HG03135 (cell line): Measurements from ENCODE around the gene MS4A6E.
"Not testable (repeated sequence)": the region's sequence is repeated elsewhere in the genome, so short reads cannot be mapped to it uniquely, and the experiment has no call there.

Source experiments
- ATAC-seq: cut with Tn5 transposase; IDR thresholded peaks from one replicate; pipeline ENCODE4 v1.9.1; 2021; ENCODE audit warnings: mild to moderate bottlenecking, moderate library complexity; ENCODE audit not compliant: unreplicated experiment

The MS4A6E gene, protein sequence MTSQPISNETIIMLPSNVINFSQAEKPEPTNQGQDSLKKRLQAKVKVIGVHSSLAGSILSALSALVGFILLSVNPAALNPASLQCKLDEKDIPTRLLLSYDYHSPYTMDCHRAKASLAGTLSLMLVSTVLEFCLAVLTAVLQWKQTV

DNA sequence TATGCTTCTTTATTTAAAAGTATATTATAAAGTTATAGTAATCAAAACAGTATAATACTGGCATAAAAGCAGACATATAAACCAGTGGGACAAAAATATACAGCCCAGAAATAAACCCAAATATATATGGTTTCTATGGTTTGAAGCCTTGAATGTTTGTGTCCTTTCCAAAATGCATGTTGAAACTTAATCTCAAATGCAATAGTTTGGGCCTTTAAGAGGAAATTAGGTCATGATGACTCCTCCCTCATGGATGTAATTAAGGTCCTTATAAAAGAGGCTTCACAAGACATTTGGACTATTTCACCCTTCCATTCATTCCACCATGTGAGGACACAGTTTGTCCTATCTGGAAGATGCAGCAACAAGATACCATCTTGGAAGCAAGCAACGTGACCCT is at the start of gene MS4A6E:
Gene MS4A6E, plus strand, starts transcription at position 301 of the 400 bp plus-strand sequence. CDS start 7,641 bp downstream, outside the sequence.
- ATAC-seq = no peak

DNA sequence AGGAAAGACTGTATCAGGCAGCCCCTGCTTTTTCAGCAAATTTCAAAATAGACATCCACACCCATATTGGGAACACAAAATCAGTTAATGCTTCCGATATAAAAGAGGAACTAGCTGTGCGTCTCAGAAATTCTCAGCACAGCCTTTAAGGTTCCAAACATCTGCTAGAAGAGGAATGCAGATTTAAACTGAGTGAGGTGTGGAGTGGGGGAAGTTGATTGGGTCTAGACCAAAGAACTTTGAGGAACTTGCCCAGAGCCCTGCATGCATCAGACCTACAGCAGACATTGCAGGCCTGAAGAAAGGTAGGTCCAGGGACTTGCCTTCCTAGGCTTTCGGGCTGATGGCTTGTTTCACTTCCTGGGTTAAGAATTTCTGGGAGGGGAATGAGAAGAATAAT is 46.6 kb upstream of the MS4A6E start, which contains the start of gene MS4A4A:
Gene MS4A4A, plus strand, starts transcription at position 255 of the 400 bp plus-strand sequence. Its CDS starts 10 bp downstream, at position 265.
- ATAC-seq = no peak

DNA sequence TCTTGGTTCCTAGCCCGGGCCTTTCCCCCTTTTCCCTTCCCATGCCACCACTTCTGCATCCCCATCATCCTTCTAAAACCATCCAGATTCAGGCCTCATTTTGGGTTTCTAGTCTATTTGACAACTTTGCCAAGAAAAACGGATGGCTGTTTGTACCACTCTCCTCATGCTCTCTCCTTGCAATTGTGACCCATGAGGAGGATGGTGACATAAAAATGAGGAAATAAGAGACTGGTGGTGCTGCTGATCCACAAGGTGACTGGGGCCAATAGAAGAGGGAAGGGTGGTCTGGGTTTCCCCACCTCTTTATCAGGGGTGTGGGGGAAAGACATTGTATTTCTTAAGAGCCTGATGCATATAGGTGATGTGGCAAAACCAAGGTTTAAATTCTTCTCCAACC is 45.6 kb upstream of the MS4A6E start:
- no peak for ATAC-seq

DNA sequence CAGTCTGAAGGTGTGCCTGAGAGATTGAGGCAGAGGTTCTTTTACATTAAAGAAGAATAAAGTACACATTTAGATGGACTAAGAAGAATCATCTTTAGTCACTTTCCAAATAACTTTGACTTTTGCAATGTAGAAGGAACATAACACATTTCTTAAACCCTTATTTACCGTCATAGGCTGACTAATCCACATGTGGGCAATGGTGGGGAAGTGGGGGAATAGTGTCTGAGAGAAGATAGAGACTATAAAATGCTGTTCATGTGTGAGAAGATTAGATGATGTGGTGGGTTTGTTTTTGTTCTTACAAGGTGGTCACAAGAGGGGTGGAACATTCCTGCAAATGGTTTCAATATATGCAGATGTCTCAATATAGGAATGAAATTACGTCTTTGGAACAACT is 44.8 kb upstream of the MS4A6E start:
- no peak for ATAC-seq

DNA sequence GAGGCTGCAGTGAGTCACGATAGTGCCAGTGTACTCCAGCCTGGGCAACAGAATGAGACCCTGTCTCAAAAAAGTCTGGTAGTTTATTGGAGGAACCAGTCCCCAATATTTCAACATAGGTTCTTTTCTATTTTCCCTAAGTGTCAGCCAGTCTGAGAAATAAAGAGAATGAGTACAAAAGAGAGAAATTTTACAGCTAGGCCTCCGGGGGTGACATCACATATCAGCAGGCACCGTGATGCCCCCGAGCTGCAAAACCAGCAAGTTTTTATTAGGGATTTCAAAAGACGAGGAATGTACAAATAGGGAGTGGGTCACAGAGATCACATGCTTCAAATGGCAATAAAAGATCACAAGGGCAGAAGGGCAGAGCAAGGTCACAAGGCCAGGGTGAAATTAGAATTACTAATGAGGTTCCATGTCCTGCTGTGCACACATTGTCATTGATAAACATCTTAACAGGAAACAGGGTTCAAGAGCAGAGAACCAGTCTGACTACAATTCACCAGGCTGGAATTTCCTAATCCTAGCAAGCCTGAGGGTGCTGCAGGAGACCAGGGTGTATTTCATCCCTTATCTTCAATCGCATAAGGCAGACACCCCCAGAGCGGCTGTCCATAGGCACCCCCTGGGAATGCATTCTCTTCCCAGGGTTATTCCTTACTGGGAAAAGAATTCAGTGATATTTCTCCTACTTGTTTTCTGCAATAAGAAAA is 41.5 kb upstream of the MS4A6E start:
- not testable (repeated sequence) for ATAC-seq

DNA sequence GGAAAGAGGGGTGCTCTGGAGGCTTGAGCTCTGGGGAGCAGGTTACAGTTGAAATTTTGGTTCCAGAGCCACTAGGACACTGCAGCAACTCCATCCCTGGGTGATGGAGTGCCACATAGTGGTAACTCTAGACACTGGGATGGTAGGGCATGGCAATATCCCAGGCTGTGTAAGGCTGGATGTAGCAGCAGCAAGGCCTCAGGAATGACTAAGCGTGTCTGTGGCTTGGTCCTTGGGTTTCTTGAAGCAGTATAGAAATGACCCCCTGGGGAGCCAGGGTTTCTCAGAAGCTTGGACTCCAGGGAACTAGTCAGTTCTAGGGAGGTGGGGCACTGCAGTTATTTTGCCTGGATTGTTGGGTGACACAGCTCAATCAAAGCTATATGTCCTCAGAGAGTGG is 38.5 kb upstream of the MS4A6E start:
- ATAC-seq = no peak

DNA sequence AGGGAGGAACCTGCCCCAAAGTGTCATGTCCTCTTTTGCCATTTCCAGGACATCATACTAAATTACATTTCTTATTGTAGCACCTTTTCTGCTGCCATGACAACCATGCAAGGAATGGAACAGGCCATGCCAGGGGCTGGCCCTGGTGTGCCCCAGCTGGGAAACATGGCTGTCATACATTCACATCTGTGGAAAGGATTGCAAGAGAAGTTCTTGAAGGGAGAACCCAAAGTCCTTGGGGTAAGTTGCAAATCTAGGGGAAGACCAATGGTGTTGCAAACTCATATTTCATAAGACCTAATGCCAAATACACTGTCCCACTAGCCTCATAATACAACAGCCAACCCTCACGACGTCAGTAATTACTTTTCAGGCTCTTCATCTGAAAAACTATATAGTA is 34.9 kb upstream of the MS4A6E start:
- no peak for ATAC-seq

DNA sequence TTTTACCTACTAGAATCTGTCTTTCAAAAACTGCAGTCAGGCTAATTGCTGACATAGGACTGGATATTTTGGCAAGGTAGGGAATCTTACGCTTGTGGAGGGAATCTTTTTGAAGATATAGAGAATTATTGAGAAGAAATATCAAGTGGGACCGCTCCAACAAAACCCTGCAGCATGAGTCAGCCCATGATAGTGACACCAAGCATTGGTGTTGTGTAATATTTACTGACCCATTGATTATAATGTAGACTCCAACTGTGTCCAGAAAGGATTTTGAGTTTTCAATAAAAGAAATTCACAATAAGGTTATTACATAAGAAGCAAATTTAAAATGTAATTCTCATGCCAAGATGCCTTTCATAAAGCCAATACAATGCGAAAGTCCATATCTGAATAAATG is 25.9 kb upstream of the MS4A6E start:
- ATAC-seq = no peak

DNA sequence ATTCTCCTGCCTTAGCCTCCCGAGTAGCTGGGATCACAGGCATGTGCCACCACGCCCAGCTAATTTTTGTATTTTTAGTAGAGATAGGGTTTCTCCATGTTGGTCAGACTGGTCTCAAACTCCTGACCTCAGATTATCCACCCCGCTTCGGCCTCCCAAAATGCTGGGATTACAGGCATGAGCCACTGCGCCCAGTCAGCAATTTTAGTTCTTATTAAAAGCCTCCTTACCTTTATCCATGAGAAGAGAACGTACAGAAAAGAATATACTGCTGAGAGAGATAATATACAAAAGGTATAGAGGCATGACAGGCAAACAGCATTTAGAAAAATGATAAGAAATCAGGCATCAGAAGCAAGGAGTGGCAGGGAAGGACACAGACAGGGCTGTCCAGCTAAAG is 25.2 kb upstream of the MS4A6E start:
- not testable (repeated sequence) for ATAC-seq

DNA sequence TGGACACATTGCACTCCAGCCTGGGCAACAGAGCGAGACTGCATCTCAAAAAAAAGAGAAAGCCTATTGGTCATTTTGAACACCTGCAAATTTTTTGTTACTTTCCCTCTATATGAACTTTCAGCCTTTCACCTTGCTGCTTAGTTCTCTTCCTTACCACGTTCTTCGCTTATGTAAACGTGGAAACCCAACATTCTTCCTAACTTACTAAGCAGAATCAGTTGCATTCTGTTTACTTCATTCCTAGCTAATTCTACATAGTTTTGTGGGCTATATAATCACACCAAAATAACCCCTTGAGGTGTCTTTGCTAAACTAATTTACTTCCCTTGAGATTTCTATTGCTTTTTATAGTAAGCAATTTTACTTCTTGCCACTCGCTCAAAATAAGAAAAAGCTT is 23.4 kb upstream of the MS4A6E start:
- ATAC-seq = no peak

DNA sequence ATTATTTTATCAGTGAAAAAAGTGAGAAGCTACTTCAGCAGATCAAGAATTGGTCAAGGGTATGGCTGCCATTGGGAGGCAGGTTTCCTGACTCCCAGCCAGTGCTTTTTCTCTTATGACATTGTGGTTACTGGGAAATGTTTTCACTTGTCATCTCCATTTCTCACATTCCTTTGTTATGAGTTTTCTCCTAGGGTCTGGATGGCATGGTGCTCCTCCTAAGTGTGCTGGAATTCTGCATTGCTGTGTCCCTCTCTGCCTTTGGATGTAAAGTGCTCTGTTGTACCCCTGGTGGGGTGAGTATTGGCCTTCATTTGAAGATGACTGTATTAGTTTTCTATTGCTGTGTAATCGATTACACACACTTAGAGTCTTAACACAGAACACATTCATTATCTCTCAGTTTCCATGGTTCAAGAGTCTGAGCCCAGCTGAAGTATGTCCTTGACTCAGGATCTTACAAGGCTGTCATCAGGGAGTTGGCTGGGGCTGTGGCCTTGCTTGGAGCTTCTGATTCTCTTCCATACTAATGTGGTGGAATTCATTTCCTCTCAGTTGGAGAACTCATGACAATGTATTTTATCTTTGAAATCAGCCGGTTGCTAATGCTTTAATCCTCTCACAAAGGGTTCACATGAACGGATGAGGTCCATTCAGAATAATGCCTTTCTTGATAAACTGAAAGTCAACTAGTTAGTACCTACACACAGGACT is 21.0 kb upstream of the MS4A6E start:
- ATAC-seq = no peak

DNA sequence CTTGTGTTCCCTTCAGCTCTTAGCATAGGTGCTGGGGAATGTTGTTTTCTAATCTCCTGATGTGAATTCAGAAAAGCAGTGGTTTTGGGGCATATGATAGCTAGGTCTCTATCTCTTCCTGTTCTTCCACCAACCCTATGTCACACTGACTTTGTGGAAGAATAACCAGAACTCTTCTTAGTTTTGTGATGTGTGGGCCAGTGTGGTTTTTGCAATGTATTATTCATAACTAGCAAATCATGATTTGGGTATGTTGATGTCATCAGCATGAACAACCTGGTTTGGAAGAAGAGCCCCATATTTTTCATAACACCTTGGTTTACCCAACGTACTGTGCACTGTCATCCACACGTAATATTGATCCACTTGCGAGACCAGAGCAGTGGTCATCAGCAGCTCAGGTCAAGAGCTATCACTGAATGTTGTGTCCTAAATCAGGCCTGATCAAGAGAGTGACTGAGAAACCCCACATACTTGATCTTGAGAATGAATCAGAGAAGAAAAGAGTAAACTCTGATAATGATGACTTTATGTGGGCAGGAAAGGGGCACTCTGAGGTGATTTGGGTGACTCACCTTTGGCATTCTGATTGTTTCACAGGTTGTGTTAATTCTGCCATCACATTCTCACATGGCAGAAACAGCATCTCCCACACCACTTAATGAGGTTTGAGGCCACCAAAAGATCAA is 19.4 kb upstream of the MS4A6E start:
- ATAC-seq = no peak

DNA sequence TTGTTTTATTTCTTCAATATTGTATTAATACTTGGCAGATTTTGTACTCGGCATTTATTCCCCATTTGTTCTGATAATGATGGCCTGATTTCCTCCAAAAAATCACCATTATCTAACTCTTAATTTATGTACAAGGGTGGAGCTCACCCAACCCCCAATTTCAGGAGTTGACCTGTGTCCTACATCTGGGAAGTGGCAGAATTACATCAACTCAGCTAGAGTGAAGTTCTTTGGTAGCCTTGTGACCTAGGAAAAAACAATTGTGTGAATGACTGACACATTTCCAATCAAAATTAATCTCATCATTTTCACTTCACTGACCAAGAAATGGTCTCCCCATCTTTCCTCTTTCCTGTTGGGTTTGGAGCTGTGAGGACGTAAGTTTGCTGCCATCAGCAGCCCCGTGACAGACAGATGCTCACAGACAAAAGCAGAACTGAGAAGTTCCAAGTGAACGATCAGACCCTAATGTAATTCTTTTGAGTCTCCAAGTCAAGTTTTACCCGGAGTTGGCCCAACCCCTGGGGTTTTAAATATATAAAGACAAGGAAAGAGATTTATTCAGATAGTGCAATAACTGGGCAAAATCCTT is 16.6 kb upstream of the MS4A6E start:
- peak; percentile 60 for ATAC-seq

DNA sequence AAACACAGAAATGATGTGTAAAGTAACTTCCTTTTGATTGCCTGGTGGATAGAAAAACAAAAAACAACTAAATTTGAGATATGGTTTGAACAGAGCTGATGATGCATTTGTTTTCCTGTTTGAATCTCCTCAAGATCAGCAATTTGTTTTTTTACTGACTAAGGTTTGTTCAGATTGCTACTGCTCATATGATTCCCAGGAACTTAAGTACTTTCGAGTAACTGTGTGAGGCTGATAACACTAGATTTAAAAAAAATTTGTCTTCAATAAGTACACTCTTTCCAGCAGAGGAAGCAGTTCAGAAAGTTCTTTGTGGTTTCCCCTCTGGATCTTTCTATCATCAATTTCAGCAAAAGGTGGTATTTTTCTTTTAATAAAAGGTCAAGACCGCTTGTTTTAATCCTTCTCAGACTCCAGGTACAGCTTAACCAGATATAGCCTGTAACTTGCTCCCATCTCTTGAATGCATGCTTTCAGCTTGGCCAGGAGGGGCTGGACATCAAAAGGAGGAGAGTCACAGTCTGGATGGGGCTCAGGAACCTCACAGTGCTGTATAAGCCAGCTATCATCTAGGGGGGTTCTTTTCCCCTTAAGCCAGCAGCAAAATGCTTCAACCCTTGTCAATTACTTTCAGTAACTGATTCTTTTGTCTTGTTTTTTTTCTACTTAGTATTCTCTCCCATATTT is 12.3 kb upstream of the MS4A6E start:
- no peak for ATAC-seq

DNA sequence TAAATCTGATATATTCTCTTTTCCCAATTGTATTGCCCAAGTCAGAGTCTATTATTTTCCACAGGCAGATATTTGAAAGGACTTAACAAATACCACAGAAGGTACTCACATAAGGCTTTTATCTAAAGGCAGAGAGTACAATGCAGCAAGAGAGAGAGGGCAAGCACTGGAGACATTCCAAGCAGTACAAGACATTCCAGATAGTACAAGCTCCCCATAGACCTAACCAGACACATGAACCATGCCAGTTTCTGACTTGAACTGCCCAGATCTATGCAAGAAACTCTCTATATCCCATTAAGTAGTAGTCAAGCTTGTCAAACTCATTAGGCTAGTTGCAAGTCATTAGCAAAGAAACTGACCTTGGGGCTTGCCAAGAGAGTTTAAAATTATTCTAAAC is 11.2 kb upstream of the MS4A6E start:
- ATAC-seq = no peak

DNA sequence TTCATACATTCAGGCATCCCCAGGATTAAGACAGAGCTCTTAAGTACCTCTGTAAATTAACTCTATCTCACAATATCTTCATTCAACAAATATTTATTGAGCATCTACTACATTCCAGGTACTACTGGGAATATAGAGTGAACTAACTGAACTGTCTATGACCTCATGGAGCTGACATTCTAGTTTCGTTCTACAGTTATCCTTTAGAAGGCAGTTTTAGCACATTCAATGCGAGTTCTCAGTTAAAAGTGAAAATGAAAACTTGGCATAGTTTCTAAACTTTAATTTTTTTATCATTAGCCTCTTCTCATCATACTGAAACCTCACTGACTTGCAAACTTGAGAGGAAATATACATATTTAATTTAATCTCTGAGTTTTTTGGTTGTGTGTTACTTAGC is 10.7 kb upstream of the MS4A6E start:
- ATAC-seq = no peak

DNA sequence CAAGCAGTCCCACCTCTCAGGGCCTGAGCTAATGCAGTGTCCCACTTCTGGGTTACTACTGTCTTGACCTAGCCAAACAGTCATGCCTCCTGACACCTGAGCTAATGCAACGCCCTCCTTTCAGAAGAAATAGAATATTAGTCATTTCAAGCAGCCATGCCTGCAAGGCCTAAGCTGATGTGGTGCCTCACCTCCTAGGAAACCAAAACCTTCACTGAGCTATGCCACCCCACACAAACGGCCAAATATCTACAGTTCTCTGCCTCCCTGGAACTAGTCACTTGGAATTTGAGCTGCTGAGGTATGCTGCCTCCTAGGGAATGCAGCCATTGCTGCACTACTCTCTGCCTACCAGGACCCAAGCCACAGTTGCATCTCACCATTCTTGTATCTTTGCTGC is 8.3 kb upstream of the MS4A6E start:
- no peak for ATAC-seq

DNA sequence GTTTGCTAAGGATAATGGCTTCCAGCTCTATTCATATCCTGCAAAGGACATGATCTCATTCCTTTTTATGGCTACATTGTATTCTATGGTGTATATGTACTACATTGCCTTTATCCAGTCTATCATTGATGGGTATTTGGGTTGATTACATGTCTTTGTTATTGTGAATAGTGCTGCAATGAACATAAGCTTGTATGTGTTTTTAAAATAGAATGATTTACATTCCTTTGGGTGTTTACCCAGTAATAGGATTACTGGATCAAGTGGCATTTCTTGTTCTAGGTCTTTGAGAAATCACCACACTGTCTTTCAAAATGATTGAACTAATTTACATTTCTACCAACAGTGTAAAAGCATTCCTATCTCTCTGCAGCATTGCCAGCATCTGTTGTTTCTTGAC is 6.0 kb upstream of the MS4A6E start:
- ATAC-seq = no peak

DNA sequence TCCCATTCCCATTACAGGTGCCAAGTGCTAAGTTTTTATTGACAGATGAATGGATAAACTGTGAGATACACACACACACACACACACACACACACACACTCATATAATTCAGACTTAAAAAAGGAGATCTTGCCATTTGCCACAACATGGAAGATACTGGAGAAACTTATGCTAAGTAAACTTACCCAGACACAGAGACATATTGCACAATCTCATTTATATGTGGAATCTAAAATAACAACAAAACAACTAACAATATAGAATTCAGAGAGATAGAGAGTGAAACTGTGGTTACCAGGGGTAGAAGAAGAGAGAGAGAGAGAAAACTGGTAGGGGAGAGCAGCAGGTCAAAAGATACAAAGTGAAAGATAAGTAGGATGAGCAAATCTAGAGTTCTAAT is 1.4 kb downstream of the MS4A6E start:
- ATAC-seq = no peak

DNA sequence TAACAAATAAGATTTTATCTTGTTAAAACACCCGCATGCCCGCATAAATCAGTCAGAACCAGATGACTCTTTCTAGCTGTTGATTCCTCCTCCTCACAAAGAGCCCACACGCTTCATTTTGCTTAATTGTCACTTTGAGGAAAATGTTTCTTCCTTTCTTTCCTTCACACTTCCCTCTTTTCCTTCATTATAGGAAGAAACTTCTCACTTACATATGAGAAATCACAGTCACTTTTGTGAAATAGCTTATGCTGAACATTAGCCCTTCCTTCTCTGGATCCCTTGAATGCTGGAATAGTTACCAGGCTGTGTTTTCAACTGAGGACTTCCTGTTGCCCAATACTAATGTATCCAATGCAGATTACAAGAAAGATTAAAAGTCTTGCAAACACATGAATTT is 5.8 kb downstream of the MS4A6E start:
- ATAC-seq = no peak
